Lung (tissue), 12 donors: ENCODE measurements around the gene CHPF. TPM values are rescaled to one million over a fixed set of nuclear protein-coding genes. Genes with fewer than 3 reads are reported as not detected.

Experiments used
- ATAC-seq: fragments of 200-7000 bp; cut with Tn5 transposase; one replicate; pipeline ENCODE4 v1.9.1; 2020; ENCODE audit warnings: moderate number of reproducible peaks; ENCODE audit not compliant: insufficient read depth, low FRiP score
- DNase-seq, 3 donors: peaks; one replicate each; pipeline ENCODE4 v3.0.0-alpha.2; 2013 to 2017
- H3K27ac ChIP-seq, 2 donors: one replicate each; pipeline ENCODE4 v1.5.1; 2013; ENCODE audit warnings: mild to moderate bottlenecking in 2 of 2, moderate library complexity in 2 of 2, control low read depth in 1 of 2, inconsistent platforms in 1 of 2, low read depth in 1 of 2, low read length in 1 of 2
- H3K27me3 ChIP-seq, 3 donors: one replicate each; pipeline ENCODE4 v1.5.1; 2013; ENCODE audit warnings: low read length in 2 of 3; ENCODE audit not compliant: control insufficient read depth in 3 of 3, insufficient read depth in 3 of 3
- H3K36me3 ChIP-seq, 4 donors: one replicate each; pipeline ENCODE4 v1.5.1; 2013; ENCODE audit warnings: low read length in 4 of 4, mild to moderate bottlenecking in 1 of 4, moderate library complexity in 1 of 4; ENCODE audit not compliant: control insufficient read depth in 4 of 4, insufficient read depth in 4 of 4
- H3K4me1 ChIP-seq, 5 donors: one replicate each; pipeline ENCODE4 v1.5.1; 2013; ENCODE audit warnings: low read length in 5 of 5, mild to moderate bottlenecking in 2 of 5, moderate library complexity in 1 of 5; ENCODE audit not compliant: control insufficient read depth in 5 of 5, insufficient read depth in 5 of 5
- H3K4me3 ChIP-seq: one replicate; pipeline ENCODE4 v1.5.1; 2013; ENCODE audit warnings: mild to moderate bottlenecking, control low read depth, moderate library complexity
- H3K9ac ChIP-seq, 2 donors: one replicate each; pipeline ENCODE4 v1.5.1; 2013; ENCODE audit warnings: low read length in 2 of 2, control low read depth in 1 of 2; ENCODE audit not compliant: insufficient read depth in 1 of 2
- H3K9me3 ChIP-seq, 4 donors: one replicate each; pipeline ENCODE4 v1.5.1; 2013; ENCODE audit warnings: low read length in 3 of 4, mild to moderate bottlenecking in 1 of 4, moderate library complexity in 1 of 4; ENCODE audit not compliant: control insufficient read depth in 4 of 4, insufficient read depth in 3 of 4
- whole genome bisulfite sequencing, 2 donors: extraction: QIAGEN DNeasy Blood & Tissue Kit; methylation state at CpG; one replicate each; pipeline ENCODE4 v1.1.7; 2013; 5-methylcytosine and 5-hydroxymethylcytosine counted together
- polyA plus RNA-seq, 2 donors: library from polyadenylated mRNA; stranded (reverse); fragments of 200-250 nt; gene quantifications; one replicate each; pipeline ENCODE4 v1.2.1, GENCODE V29; 2013
- total RNA-seq, 2 donors: library from RNA; depleted of rRNA in 1 of 2; stranded (reverse); fragments of >200 nt in 1 of 2; gene quantifications; one replicate each; pipeline ENCODE4 v1.2.1, GENCODE V29; 2014 to 2021
- TF ChIP-seq, protein P1 (sequence below): IDR thresholded peaks from 2 replicates; pipeline ENCODE4 v1.5.1; 2012; ENCODE audit warnings: mild to moderate bottlenecking; ENCODE audit errors: control extremely low read depth, extremely low read depth
- donor health status: control.
- donor health status: control.
- donor health status: Bipolar disorder and iron deficiency.
- donor health status: healthy.
- donor health status: DM: yes; HTN: yes; CAD: no.

The CHPF gene
- total and polyA plus RNA-seq, 4 donors, result 42.7 to 89.6 (median 58.1) TPM

DNA sequence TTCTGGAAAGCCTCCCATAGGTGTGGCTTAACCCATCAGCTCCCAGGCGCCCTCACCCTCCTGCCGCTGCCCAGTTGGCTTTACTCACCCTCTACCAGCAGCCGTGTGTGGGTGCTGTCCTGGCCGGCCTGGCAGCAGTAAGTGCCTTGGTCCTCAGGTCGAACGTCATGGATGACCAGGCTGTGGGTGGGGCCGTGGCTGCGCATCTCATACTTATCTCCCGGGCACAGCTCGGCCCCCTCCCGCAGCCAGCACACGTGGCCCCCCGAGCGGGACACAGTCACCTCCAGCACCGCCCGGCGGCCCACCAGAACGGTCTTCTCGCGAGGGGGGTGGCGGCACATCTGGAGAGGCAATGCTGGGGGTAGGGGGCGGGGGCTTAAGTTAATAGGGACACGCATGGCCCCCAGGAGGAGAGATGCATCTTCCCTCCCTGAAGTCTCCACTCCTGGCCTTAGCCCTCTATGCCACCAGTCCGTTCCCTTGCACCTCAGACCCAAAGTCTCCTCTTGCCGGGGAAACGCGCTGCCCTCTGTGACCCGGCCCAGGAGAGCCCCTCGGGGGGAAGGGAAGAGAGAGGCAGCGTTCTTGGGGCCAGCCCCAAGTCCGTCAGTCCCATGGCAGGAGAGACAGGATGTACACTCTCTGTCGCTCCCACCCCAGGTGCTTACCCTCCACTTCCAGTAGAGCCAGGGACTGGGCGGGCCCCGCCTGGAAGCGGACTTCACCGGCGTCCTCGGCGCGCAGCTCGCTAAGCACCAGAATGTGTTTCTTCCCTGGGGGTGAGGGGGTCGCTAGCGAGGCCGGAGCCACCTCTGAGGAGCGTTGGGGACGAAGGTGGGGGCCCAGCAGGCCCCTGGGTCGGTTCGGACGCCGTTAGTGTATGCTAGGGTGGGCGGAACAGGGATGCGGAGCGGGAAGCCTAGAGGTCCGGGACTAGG is 8.1 kb upstream of the CHPF start:
- WGBS, 2 donors, result 4 to 6% methylated on average over 53 to 54 of the region's 54 CpGs
- TF ChIP-seq, protein P1, sequence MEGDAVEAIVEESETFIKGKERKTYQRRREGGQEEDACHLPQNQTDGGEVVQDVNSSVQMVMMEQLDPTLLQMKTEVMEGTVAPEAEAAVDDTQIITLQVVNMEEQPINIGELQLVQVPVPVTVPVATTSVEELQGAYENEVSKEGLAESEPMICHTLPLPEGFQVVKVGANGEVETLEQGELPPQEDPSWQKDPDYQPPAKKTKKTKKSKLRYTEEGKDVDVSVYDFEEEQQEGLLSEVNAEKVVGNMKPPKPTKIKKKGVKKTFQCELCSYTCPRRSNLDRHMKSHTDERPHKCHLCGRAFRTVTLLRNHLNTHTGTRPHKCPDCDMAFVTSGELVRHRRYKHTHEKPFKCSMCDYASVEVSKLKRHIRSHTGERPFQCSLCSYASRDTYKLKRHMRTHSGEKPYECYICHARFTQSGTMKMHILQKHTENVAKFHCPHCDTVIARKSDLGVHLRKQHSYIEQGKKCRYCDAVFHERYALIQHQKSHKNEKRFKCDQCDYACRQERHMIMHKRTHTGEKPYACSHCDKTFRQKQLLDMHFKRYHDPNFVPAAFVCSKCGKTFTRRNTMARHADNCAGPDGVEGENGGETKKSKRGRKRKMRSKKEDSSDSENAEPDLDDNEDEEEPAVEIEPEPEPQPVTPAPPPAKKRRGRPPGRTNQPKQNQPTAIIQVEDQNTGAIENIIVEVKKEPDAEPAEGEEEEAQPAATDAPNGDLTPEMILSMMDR, result no peak
- H3K9ac ChIP-seq, result no peak overlapping the region
- peaks cover 0 to 4% (median 1%) of the 10 kb centered on the region in 4 donors for H3K36me3 ChIP-seq
- peak in 1 of 3 donors; percentile 22 for DNase-seq
- H3K4me1 ChIP-seq, result peaks cover 0 to 10% (median 3%) of the 10 kb centered on the region in 5 donors
- H3K9me3 ChIP-seq, result peaks cover 0 to 2% (median 0%) of the 10 kb centered on the region in 4 donors
- no peak overlapping the region for H3K27ac ChIP-seq
- ATAC-seq, result peak; percentile 9
- peak overlapping the region; percentile 17 for H3K4me3 ChIP-seq
- peaks cover 0 to 5% (median 3%) of the 10 kb centered on the region in 3 donors for H3K27me3 ChIP-seq

DNA sequence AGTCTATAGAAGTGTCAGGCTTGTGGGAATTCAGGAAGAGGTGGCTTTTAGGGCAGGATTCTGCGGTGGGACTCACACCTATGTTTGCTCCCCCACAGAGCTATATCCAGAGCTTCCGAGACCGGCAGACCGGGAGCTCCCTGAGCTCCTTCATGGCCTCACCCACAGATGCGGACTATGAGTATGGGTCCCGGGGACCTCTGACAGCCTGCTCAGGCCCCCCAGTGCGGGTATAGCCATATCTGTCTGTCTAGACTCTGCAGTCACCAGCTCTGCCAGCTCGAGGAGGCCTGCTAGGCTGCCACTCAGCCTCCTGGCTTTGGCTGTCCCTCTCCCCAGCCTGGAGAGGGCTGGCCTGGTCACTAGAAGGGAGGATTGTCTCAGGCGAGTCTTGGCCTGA is 6.0 kb upstream of the CHPF start:
- TF ChIP-seq, protein P1, result no peak
- H3K9me3 ChIP-seq, result peaks cover 0 to 2% (median 0%) of the 10 kb centered on the region in 4 donors
- H3K4me3 ChIP-seq, result no peak overlapping the region
- peaks cover 0 to 5% (median 3%) of the 10 kb centered on the region in 3 donors for H3K27me3 ChIP-seq
- ATAC-seq, result no peak
- DNase-seq, result no peak
- peaks cover 0 to 2% (median under 1%) of the 10 kb centered on the region in 4 donors for H3K36me3 ChIP-seq
- H3K9ac ChIP-seq, result no peak overlapping the region
- no peak overlapping the region for H3K27ac ChIP-seq
- H3K4me1 ChIP-seq, result peaks cover 0 to 13% (median 3%) of the 10 kb centered on the region in 5 donors
- 90 to 91% methylated on average over 9 of the region's 9 CpGs for whole genome bisulfite sequencing, 2 donors

DNA sequence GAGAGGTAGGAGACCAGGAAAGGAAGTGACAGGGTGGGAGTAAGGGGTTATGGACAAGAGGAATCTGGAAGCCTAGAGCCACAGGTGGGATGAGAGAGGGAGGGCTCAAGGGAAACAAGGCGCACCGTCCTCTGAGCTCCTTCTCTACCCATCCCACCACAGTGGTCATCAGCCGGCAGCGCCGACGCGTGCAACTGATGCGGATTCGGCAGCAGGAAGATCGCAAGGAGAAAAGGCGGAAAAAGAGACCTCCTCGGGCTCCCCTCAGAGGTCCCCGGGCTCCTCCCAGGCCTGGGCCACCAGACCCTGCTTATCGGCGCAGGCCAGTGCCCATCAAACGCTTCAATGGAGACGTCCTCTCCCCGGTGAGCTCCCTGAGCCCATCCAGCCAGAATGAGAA is 5.4 kb upstream of the CHPF start:
- Histone ChIP-seq H3K27me3 (peaks cover 0 to 5% (median 3%) of the 10 kb centered on the region in 3 donors), H3K27ac (no peak overlapping the region), H3K9me3 (no peaks in the 10 kb centered on the region), H3K9ac (no peak overlapping the region), H3K4me3 (no peak overlapping the region), H3K4me1 (peaks cover 0 to 19% (median 9%) of the 10 kb centered on the region in 5 donors), H3K36me3 (peaks cover 0 to 2% (median under 1%) of the 10 kb centered on the region in 4 donors)
- no peak for DNase-seq
- TF ChIP-seq, protein P1, result no peak
- no peak for ATAC-seq
- WGBS, 2 donors, result 94% methylated on average over 18 of the region's 18 CpGs
